Natural killer cell treated with Interleukin-12 subunit alpha and Interleukin-12 subunit beta and Interleukin-15 and Interleukin-18, amount 100 ng/mL, for 72 hours (primary cell): ENCODE measurements around the gene TP53TG3E. TPM values are rescaled to one million over a fixed set of nuclear protein-coding genes. Genes with fewer than 3 reads are reported as not detected.
A peak's percentile ranks its signal among the peaks of the same experiment; 100 is the strongest.
"Not testable (repeated sequence)": the region's sequence is repeated elsewhere in the genome, so short reads cannot be mapped to it uniquely, and the experiment has no call there.

Experiments
- ATAC-seq, 2 donors: fragments of 150-1000 bp; cut with Tn5 transposase in 1 of 2; sonication (Bioruptor Pico), chemical (Tn5 transposase) in 1 of 2; 2 replicates each; pipeline ENCODE4 v1.10.0; 2021
- DNase-seq: peaks from one replicate; pipeline ENCODE4 v3.0.0; 2022; ENCODE audit warnings: low spot score
- H3K27ac Mint-ChIP-seq, 2 donors: 1 replicate in 1 of 2; 2 replicates in 1 of 2; pipeline ENCODE4 v1.8.0; 2022; ENCODE audit warnings: mixed read lengths in 2 of 2, mild to moderate bottlenecking in 1 of 2, moderate library complexity in 1 of 2
- H3K27me3 Mint-ChIP-seq, 2 donors: 1 replicate in 1 of 2; 2 replicates in 1 of 2; pipeline ENCODE4 v1.8.0; 2022; ENCODE audit warnings: mixed read lengths in 2 of 2
- H3K36me3 Mint-ChIP-seq: one replicate; pipeline ENCODE4 v1.8.0; 2022; ENCODE audit warnings: mixed read lengths
- H3K4me1 Mint-ChIP-seq, 2 donors: 1 replicate in 1 of 2; 2 replicates in 1 of 2; pipeline ENCODE4 v1.8.0; 2022; ENCODE audit warnings: low read depth in 2 of 2, mixed read lengths in 2 of 2, mild to moderate bottlenecking in 1 of 2
- H3K4me3 Mint-ChIP-seq: one replicate; pipeline ENCODE4 v1.8.0; 2022; ENCODE audit warnings: mixed read lengths
- H3K9me3 Mint-ChIP-seq: 2 replicates; pipeline ENCODE4 v1.8.0; 2022; ENCODE audit warnings: mixed read lengths
- total RNA-seq, 2 donors: library from RNA; stranded (reverse); gene quantifications; one replicate each; pipeline ENCODE4 v1.2.3, GENCODE V29; 2022

TP53TG3E gene, protein sequence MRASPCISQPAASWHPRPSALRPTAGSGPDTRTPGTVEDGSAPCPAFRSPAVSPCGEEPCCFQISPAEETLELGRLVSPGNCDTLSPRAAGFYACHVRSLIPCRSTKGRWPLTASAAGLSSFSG
- not detected for total RNA-seq

DNA sequence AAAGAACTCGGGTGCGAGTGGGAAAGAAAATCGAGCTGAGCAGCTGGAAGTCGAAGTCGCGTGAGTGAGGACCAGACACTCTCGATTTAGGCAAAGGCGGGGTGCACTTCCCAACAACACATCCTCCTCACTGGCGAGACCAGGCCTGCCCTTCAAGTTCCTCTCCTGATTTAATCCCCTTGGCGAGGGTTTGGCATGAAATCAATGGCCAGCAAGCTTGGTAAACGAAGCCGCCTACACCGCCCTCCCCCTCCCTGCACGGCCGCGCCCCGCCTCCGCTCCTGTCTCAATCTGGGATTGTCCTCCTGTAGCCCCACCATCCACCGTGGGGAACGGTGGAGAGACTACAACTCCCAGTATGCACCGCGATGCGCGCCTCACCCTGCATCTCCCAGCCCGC is at the start of gene TP53TG3E:
TP53TG3E (plus strand) TSS at position 301 of the 400 bp plus-strand sequence; CDS start at position 369, 68 bp downstream.
- H3K27me3 Mint-ChIP-seq, H3K36me3 Mint-ChIP-seq, H3K9me3 Mint-ChIP-seq, ATAC-seq, DNase-seq, H3K4me1 Mint-ChIP-seq, H3K4me3 Mint-ChIP-seq, H3K27ac Mint-ChIP-seq: not testable (repeated sequence)

- not testable (repeated sequence) for ATAC-seq, H3K4me1 Mint-ChIP-seq, H3K27me3 Mint-ChIP-seq, H3K9me3 Mint-ChIP-seq, H3K27ac Mint-ChIP-seq, H3K4me3 Mint-ChIP-seq, H3K36me3 Mint-ChIP-seq
- DNase-seq: peak; percentile 88
Measured at GRCh38 chr16:33336226-33337012, 32.3 kb downstream of the TP53TG3E start.

- not testable (repeated sequence) for H3K4me1 Mint-ChIP-seq, H3K4me3 Mint-ChIP-seq, H3K9me3 Mint-ChIP-seq, H3K36me3 Mint-ChIP-seq, H3K27me3 Mint-ChIP-seq, H3K27ac Mint-ChIP-seq, ATAC-seq
- DNase-seq: peak; percentile 79
Measured at GRCh38 chr16:33337627-33338542, 33.8 kb downstream of the TP53TG3E start.

GRCh38 chr16:33338543-33338951 is 34.4 kb downstream of the TP53TG3E start:
- not testable (repeated sequence) for H3K36me3 Mint-ChIP-seq, H3K27ac Mint-ChIP-seq, H3K4me3 Mint-ChIP-seq, H3K4me1 Mint-ChIP-seq, H3K27me3 Mint-ChIP-seq, H3K9me3 Mint-ChIP-seq, ATAC-seq
- peak; percentile 51 for DNase-seq

GRCh38 chr16:33339093-33340061 is 35.3 kb downstream of the TP53TG3E start:
- DNase-seq (peak; percentile 83), ATAC-seq (peak in 1 of 2 donors; percentile 66)
- not testable (repeated sequence) for H3K27ac Mint-ChIP-seq, H3K36me3 Mint-ChIP-seq, H3K27me3 Mint-ChIP-seq, H3K4me1 Mint-ChIP-seq, H3K9me3 Mint-ChIP-seq, H3K4me3 Mint-ChIP-seq

Other genes starting within 250 kb of the TP53TG3E start
- gene TP53TG3C, start 110.1 kb upstream of the TP53TG3E start, total RNA-seq: not detected
- gene TP53TG3B, start 56.5 kb downstream of the TP53TG3E start, total RNA-seq: not detected
- gene TP53TG3F, start 155.3 kb downstream of the TP53TG3E start, total RNA-seq: not detected